ENCODE results near the gene GZMM. TPM values are rescaled to one million over a fixed set of nuclear protein-coding genes. Genes with fewer than 3 reads are reported as not detected.

GZMM gene
- total RNA-seq, 1 experiment from 2014 or later, result 0.66 TPM

- H3K56ac ChIP-seq (ENCODE audit: insufficient read length, low read depth, low read length), result no peak overlapping the region
- H2BK12ac ChIP-seq (ENCODE audit: insufficient read length, low read depth, low read length), result no peak overlapping the region
- no peak overlapping the region for H3K27ac Mint-ChIP-seq
- no peaks in the 10 kb centered on the region for H3K9me3 ChIP-seq (ENCODE audit: control insufficient read depth, low read depth, low read length)
- peak overlapping the region; percentile 5 for H3K9ac ChIP-seq (ENCODE audit: extremely low read depth, insufficient read length, low read length)
- H2BK120ac ChIP-seq (ENCODE audit: low read depth, low read length, poor library complexity, severe bottlenecking), result no peak overlapping the region
- H2BK5ac ChIP-seq (ENCODE audit: insufficient read length, low read length), result no peak overlapping the region
- no peak overlapping the region for H3K18ac ChIP-seq (ENCODE audit: insufficient read length, low read depth, low read length)
- H2AFZ ChIP-seq (ENCODE audit: low read length), result no peak overlapping the region
- H3K4me1 ChIP-seq (ENCODE audit: insufficient read depth, low read length), result no peaks in the 10 kb centered on the region
- H3K79me2 ChIP-seq (ENCODE audit: insufficient read depth, low read length), result no peaks in the 10 kb centered on the region
- TF ChIP-seq, protein P1, sequence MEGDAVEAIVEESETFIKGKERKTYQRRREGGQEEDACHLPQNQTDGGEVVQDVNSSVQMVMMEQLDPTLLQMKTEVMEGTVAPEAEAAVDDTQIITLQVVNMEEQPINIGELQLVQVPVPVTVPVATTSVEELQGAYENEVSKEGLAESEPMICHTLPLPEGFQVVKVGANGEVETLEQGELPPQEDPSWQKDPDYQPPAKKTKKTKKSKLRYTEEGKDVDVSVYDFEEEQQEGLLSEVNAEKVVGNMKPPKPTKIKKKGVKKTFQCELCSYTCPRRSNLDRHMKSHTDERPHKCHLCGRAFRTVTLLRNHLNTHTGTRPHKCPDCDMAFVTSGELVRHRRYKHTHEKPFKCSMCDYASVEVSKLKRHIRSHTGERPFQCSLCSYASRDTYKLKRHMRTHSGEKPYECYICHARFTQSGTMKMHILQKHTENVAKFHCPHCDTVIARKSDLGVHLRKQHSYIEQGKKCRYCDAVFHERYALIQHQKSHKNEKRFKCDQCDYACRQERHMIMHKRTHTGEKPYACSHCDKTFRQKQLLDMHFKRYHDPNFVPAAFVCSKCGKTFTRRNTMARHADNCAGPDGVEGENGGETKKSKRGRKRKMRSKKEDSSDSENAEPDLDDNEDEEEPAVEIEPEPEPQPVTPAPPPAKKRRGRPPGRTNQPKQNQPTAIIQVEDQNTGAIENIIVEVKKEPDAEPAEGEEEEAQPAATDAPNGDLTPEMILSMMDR (conservative IDR thresholded peaks at IDR 0.05), result no peak
- no peak overlapping the region for H2AK5ac ChIP-seq (ENCODE audit: insufficient read length, low read length)
- no peak overlapping the region for H3K14ac ChIP-seq (ENCODE audit: insufficient read depth, low read length)
- no peak overlapping the region for H2BK15ac ChIP-seq (ENCODE audit: low read depth, low read length)
- H4K5ac ChIP-seq (ENCODE audit: insufficient read length, low read depth, low read length), result no peak overlapping the region
- H3K4me2 ChIP-seq (ENCODE audit: insufficient read depth, insufficient read length, low read length), result no peak overlapping the region
- no CpG with 5 or more reads among the region's 9 CpGs for WGBS (ENCODE audit: extremely low coverage, insufficient read length, low lambda C conversion rate)
- H3K27me3 Mint-ChIP-seq (ENCODE audit: low read depth), result peaks cover 46% of the 10 kb centered on the region
- peaks cover 12% of the 10 kb centered on the region; the same call in 1 of the 2 replicates for H3K27me3 ChIP-seq (ENCODE audit: insufficient read depth, low read length)
- H4K91ac ChIP-seq (ENCODE audit: insufficient read length, low read depth, low read length), result no peak overlapping the region
- 0 out of 4 replicates have a peak, but pooled peaks cover 0 to 3% of the 10 kb centered on the region in 2 experiments for H3K4me1 Mint-ChIP-seq
- H4K20me1 ChIP-seq (ENCODE audit: control insufficient read depth, insufficient read depth, insufficient read length), result peaks cover 3% of the 10 kb centered on the region
- H4K8ac ChIP-seq (replicated peaks; ENCODE audit: insufficient read length, low read depth, low read length), result no peak overlapping the region
- H3K4ac ChIP-seq (ENCODE audit: low read depth, low read length), result no peak overlapping the region
- H3K23me2 ChIP-seq (ENCODE audit: insufficient read length, low read depth, low read length, poor library complexity, severe bottlenecking), result no peaks in the 10 kb centered on the region
- H3T11ph ChIP-seq (ENCODE audit: low read length), result no peak overlapping the region
- H2BK20ac ChIP-seq (ENCODE audit: low read depth, low read length, poor library complexity, severe bottlenecking), result no peak overlapping the region
- no peaks in the 10 kb centered on the region for H3K79me1 ChIP-seq (ENCODE audit: insufficient read depth, low read depth, low read length, poor library complexity, severe bottlenecking)
- no peaks in the 10 kb centered on the region for H3K36me3 Mint-ChIP-seq (ENCODE audit: insufficient read depth in 1 of 3, low read depth in 3 of 3)
- DNase-seq, result no peak
- H3K23ac ChIP-seq (ENCODE audit: insufficient read length, low read depth, low read length), result no peak overlapping the region
- no peaks in the 10 kb centered on the region; a peak in 1 of 5 replicates for H3K9me3 Mint-ChIP-seq
- H3K4me3 Mint-ChIP-seq, result no peak overlapping the region; a peak in 1 of 5 replicates
- no peak overlapping the region for H3K27ac ChIP-seq (ENCODE audit: insufficient read length, low read depth, low read length)
These were observed 49.7 kb downstream of the GZMM start for GRCh38 chr19:593505-593904.
